ENCODE data around the gene SLC6A18.

Gene SLC6A18

DNA sequence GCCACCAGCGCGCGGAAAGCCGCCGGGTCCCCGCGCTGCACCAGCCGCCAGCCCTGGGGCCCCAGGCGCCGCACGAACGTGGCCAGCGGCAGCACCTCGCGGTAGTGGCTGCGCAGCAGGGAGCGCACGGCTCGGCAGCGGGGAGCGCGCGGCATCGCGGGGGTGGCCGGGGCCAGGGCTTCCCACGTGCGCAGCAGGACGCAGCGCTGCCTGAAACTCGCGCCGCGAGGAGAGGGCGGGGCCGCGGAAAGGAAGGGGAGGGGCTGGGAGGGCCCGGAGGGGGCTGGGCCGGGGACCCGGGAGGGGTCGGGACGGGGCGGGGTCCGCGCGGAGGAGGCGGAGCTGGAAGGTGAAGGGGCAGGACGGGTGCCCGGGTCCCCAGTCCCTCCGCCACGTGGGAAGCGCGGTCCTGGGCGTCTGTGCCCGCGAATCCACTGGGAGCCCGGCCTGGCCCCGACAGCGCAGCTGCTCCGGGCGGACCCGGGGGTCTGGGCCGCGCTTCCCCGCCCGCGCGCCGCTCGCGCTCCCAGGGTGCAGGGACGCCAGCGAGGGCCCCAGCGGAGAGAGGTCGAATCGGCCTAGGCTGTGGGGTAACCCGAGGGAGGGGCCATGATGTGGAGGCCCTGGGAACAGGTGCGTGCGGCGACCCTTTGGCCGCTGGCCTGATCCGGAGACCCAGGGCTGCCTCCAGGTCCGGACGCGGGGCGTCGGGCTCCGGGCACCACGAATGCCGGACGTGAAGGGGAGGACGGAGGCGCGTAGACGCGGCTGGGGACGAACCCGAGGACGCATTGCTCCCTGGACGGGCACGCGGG is 69.9 kb downstream of the SLC6A18 start, which contains the start of gene TERT:
Gene TERT, minus strand, starts transcription at position 234 of the 815 bp plus-strand sequence. Its CDS starts 79 bp downstream, at position 155.
- no peak for DNase-seq

DNA sequence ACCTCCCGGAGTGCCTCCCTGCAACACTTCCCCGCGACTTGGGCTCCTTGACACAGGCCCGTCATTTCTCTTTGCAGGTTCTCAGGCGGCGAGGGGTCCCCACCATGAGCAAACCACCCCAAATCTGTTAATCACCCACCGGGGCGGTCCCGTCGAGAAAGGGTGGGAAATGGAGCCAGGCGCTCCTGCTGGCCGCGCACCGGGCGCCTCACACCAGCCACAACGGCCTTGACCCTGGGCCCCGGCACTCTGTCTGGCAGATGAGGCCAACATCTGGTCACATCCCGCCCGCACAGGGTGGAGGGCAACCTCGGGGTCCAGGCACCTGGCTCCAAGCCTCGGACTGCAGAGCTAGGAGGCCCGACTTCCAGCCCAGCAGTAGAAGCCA is 70.5 kb downstream of the SLC6A18 start:
- DNase-seq, result no peak

Measured in hippocampal formation (tissue), 2 donors.